OCI-LY7 (cell line): Measurements from ENCODE around the gene NCAPD3. TPM values are rescaled to one million over a fixed set of nuclear protein-coding genes. Genes with fewer than 3 reads are reported as not detected.
A peak's percentile ranks its signal among the peaks of the same experiment; 100 is the strongest.

Experiments
- BruUV-seq: library from RNA; stranded (reverse); fragments of 400-500 nt; replicated peaks from 2 replicates; lab custom pipeline; 2021; lab: Mats Ljungman, UMichigan
- CTCF ChIA-PET: fragments of 300-600 bp; sonication (Branson Sonifier 250); formaldehyde crosslinking; loops from one replicate; lab custom pipeline; 2022; ENCODE audit warnings: antibody characterized with exemption; ENCODE audit not compliant: unreplicated experiment; lab: Charles Lee
- POLR2A ChIA-PET: fragments of 300-600 bp; sonication (Branson Sonifier 250); formaldehyde crosslinking; loops from one replicate; lab custom pipeline; 2022; ENCODE audit warnings: antibody characterized with exemption; lab: Charles Lee
- DNase-seq: peaks from one replicate; pipeline ENCODE4 v3.0.0-alpha.2; 2015; ENCODE audit warnings: low spot score
- H2AFZ ChIP-seq: fragments of 200-600 bp; sonication (generic), shearing (Covaris generic); 2 replicates; pipeline ENCODE4 v1.6.1; 2014; ENCODE audit warnings: mild to moderate bottlenecking, antibody characterized with exemption, low read length, moderate library complexity
- H3K27ac ChIP-seq: fragments of 200-600 bp; sonication (generic); 2 replicates; pipeline ENCODE4 v1.5.1; 2014; ENCODE audit warnings: mixed run types, low read depth, mild to moderate bottlenecking, moderate library complexity, low read length, inconsistent platforms; ENCODE audit not compliant: poor library complexity, severe bottlenecking
- H3K36me3 ChIP-seq: fragments of 200-600 bp; sonication (generic); 2 replicates; pipeline ENCODE4 v1.6.1; 2014; ENCODE audit warnings: mild to moderate bottlenecking, antibody characterized with exemption, low read length, moderate library complexity, mixed read lengths; ENCODE audit not compliant: insufficient read depth
- H3K4me1 ChIP-seq: fragments of 200-600 bp; sonication (generic); 2 replicates; pipeline ENCODE4 v1.5.1; 2014; ENCODE audit warnings: mild to moderate bottlenecking, low read length; ENCODE audit not compliant: insufficient read depth, poor library complexity, severe bottlenecking
- H3K4me2 ChIP-seq: fragments of 200-600 bp; sonication (generic); 2 replicates; pipeline ENCODE4 v1.6.1; 2014; ENCODE audit warnings: mild to moderate bottlenecking, low read length
- H3K4me3 ChIP-seq: fragments of 200-600 bp; sonication (generic); 2 replicates; pipeline ENCODE4 v1.5.1; 2014; ENCODE audit warnings: mild to moderate bottlenecking, low read depth, low read length; ENCODE audit not compliant: poor library complexity, severe bottlenecking
- H3K79me2 ChIP-seq: fragments of 200-600 bp; sonication (generic); 2 replicates; pipeline ENCODE4 v1.6.1; 2016; ENCODE audit warnings: low read depth, mild to moderate bottlenecking, low read length, moderate library complexity, mixed read lengths; ENCODE audit not compliant: insufficient read depth
- H3K9me2 ChIP-seq: fragments of 200-600 bp; sonication (generic); 2 replicates; pipeline ENCODE4 v1.6.1; 2016; ENCODE audit warnings: mild to moderate bottlenecking, low read length, mixed read lengths; ENCODE audit not compliant: insufficient read depth
- H3K9me3 ChIP-seq: fragments of 200-600 bp; sonication (generic); 2 replicates; pipeline ENCODE4 v1.6.1; 2014; ENCODE audit warnings: mild to moderate bottlenecking, mixed run types, low read length, mixed read lengths
- H4K20me1 ChIP-seq: fragments of 200-600 bp; sonication (generic); 2 replicates; pipeline ENCODE4 v1.6.1; 2014; ENCODE audit warnings: mild to moderate bottlenecking, antibody characterized with exemption, low read length, moderate library complexity, mixed read lengths; ENCODE audit not compliant: insufficient read depth
- EZH2phosphoT487 ChIP-seq: fragments of 200-600 bp; sonication (generic); IDR thresholded peaks from 2 replicates; pipeline ENCODE4 v1.6.1; 2018; ENCODE audit warnings: low read depth, borderline replicate concordance, mild to moderate bottlenecking, mixed run types, antibody characterized with exemption, low read length, moderate library complexity, mixed read lengths
- intact Hi-C: fragments of 100-400 bp; cut with micrococcal nuclease; formaldehyde crosslinking; loops from one replicate; pipeline ENCODE4 v1.10.0; 2022; ENCODE audit not compliant: unreplicated experiment
- total RNA-seq, 2 experiments: library from RNA; depleted of rRNA in 1 of 2; stranded (reverse); fragments of >200 nt in 1 of 2; shearing (Covaris generic) in 1 of 2; gene quantifications; 2 replicates each; pipeline ENCODE4 v1.2.3, GENCODE V29; 2014 to 2022
- TF ChIP-seq, protein P1 (sequence below): fragments of 200-600 bp; sonication (generic); conservative IDR thresholded peaks from 2 replicates; pipeline ENCODE4 v1.5.1; 2014; ENCODE audit warnings: mild to moderate bottlenecking, antibody characterized with exemption, low read length, moderate library complexity, mixed read lengths

Gene NCAPD3
- total RNA-seq, 2 experiments from 2014 or later = 89.1 to 112 TPM

DNA sequence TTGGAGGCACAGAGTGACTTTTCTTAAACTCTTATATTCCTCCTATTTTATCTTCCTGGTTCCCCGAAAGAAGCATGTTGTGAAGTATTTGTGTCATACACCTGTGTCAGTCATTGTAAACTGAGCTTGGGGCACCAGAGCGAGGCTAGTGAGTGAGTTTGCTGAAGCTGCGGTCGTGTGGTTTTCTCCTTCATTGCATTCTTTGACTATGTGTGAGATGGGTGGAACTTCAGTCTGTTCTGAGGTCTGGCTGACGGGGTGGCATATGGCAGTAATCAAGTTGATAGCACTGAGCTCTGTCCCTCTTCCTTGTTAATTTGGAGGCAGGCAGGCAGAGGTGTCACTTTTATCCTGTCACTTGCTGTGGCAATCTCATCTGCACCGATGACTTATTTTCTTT, 4.9 kb upstream of the NCAPD3 start:
- no TSS peak for BruUV-seq
- POLR2A ChIA-PET = interaction anchor here (1.1 to 2.5 kb wide), 2 partner anchors 23 to 25 kb away, joined by 6 to 9 read pairs; partner anchors contain the start of gene ACAD8
- Histone ChIP-seq H3K36me3 (peaks cover 6% of the 10 kb centered on the region; the same call in 1 of the 2 replicates), H3K9me2 (no peaks in the 10 kb centered on the region), H3K9me3 (no peaks in the 10 kb centered on the region), H3K4me2 (peak overlapping the region; percentile 37), H3K4me1 (peaks cover 53% of the 10 kb centered on the region), H3K79me2 (peaks cover 36% of the 10 kb centered on the region; the same call in 1 of the 2 replicates), H2AFZ (no peak overlapping the region), H4K20me1 (peaks cover 58% of the 10 kb centered on the region), H3K4me3 (no peak overlapping the region), H3K27ac (no peak overlapping the region)
- intact Hi-C loops = loop anchor here (1.0 kb wide), 1 partner anchor 25 kb away; the partner anchor contains the start of genes ACAD8 and THYN1
- CTCF ChIA-PET = interaction anchor here (0.6 kb wide), 1 partner anchor 417 kb away, joined by 3 read pairs; no protein-coding TSS in a partner anchor
- TF ChIP-seq, protein P1, sequence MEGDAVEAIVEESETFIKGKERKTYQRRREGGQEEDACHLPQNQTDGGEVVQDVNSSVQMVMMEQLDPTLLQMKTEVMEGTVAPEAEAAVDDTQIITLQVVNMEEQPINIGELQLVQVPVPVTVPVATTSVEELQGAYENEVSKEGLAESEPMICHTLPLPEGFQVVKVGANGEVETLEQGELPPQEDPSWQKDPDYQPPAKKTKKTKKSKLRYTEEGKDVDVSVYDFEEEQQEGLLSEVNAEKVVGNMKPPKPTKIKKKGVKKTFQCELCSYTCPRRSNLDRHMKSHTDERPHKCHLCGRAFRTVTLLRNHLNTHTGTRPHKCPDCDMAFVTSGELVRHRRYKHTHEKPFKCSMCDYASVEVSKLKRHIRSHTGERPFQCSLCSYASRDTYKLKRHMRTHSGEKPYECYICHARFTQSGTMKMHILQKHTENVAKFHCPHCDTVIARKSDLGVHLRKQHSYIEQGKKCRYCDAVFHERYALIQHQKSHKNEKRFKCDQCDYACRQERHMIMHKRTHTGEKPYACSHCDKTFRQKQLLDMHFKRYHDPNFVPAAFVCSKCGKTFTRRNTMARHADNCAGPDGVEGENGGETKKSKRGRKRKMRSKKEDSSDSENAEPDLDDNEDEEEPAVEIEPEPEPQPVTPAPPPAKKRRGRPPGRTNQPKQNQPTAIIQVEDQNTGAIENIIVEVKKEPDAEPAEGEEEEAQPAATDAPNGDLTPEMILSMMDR = no peak
- TF ChIP-seq EZH2phosphoT487 = no peak
- peak; percentile 86 for DNase-seq

DNA sequence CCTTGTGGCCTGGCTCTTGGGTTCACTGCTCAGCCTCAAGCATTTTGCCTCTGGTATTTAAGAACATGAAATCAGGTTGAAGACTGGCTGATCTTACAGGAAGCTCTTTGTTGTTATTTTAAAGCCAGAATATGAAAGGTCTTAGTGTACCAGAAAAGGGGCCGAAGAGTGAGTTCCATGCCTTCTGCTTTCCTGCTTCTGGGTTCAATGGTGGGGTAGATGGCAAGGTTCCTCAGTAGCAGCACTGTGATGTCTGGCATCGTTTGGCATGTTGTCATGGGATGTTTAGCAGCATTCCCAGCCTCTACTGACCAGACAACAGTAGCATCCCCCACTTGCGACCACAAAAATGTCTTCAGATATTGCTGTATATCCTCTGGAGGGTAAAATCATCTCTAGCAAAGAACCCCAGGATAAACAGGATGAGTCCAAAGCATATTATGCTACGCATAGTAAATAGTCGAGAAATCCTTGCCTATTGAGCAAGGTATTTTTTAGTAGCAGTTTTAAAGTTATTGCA, 3.1 kb upstream of the NCAPD3 start:
- POLR2A ChIA-PET = interaction anchor here (0.5 to 2.0 kb wide), 3 partner anchors 12 to 32 kb away, joined by 3 to 4 read pairs (median 4); no protein-coding TSS in a partner anchor
- Histone ChIP-seq H3K4me1 (peaks cover 64% of the 10 kb centered on the region), H2AFZ (no peak overlapping the region), H3K36me3 (peaks cover 15% of the 10 kb centered on the region), H3K4me3 (peak overlapping the region; percentile 97), H3K79me2 (peaks cover 53% of the 10 kb centered on the region), H3K9me2 (no peaks in the 10 kb centered on the region), H3K27ac (no peak overlapping the region), H4K20me1 (peaks cover 66% of the 10 kb centered on the region), H3K9me3 (no peaks in the 10 kb centered on the region), H3K4me2 (peak overlapping the region; percentile 87)
- no TSS peak for BruUV-seq
- intact Hi-C loops = no loop called here
- no peak for DNase-seq
- CTCF ChIA-PET = no interaction called here
- TF ChIP-seq EZH2phosphoT487 = no peak
- TF ChIP-seq, protein P1 = no peak
